ENCODE results near the gene MYO5C.
"Not testable (repeated sequence)": the region's sequence is repeated elsewhere in the genome, so short reads cannot be mapped to it uniquely, and the experiment has no call there.

MYO5C gene

GRCh38 chr15:52243697-52244555, 51.7 kb downstream of the MYO5C start:
- no peak for DNase-seq

- DNase-seq, result no peak
Observed at GRCh38 chr15:52243286-52243685, 52.3 kb downstream of the MYO5C start.

GRCh38 chr15:52241489-52241888, 54.1 kb downstream of the MYO5C start:
- no peak for DNase-seq

- DNase-seq, result no peak
Observed at GRCh38 chr15:52240166-52240565, 55.4 kb downstream of the MYO5C start.

GRCh38 chr15:52238989-52239525, 56.5 kb downstream of the MYO5C start:
- DNase-seq, result not testable (repeated sequence)

- DNase-seq, result no peak
Observed at GRCh38 chr15:52238149-52238548, 57.5 kb downstream of the MYO5C start.

- no peak for DNase-seq
Observed at GRCh38 chr15:52236013-52236412, 59.6 kb downstream of the MYO5C start.

- DNase-seq, result no peak
Observed at GRCh38 chr15:52234596-52235541, 60.7 kb downstream of the MYO5C start.

- DNase-seq, result no peak
Observed at GRCh38 chr15:52233405-52233804, 62.2 kb downstream of the MYO5C start.

GRCh38 chr15:52232327-52232726, 63.3 kb downstream of the MYO5C start:
- no peak for DNase-seq

GRCh38 chr15:52230073-52230472, 65.5 kb downstream of the MYO5C start:
- no peak for DNase-seq

GRCh38 chr15:52228921-52229320, 66.7 kb downstream of the MYO5C start:
- no peak for DNase-seq

- DNase-seq, result peak in 43 of 58 donors; percentile 5 to 72 (median 26)
Observed at GRCh38 chr15:52227456-52227855, 68.1 kb downstream of the MYO5C start.

GRCh38 chr15:52225230-52225629, 70.4 kb downstream of the MYO5C start:
- DNase-seq, result no peak

GRCh38 chr15:52224211-52224610, 71.4 kb downstream of the MYO5C start:
- no peak for DNase-seq

- DNase-seq, result no peak
Observed at GRCh38 chr15:52221730-52222129, 73.9 kb downstream of the MYO5C start.

GRCh38 chr15:52220937-52221660, 74.5 kb downstream of the MYO5C start:
- no peak for DNase-seq

GRCh38 chr15:52220251-52220650, 75.4 kb downstream of the MYO5C start:
- no peak for DNase-seq

- DNase-seq, result no peak
Observed at GRCh38 chr15:52218816-52219215, 76.8 kb downstream of the MYO5C start.

GRCh38 chr15:52218371-52218770, 77.2 kb downstream of the MYO5C start:
- DNase-seq, result no peak

GRCh38 chr15:52217186-52217585, 78.4 kb downstream of the MYO5C start:
- DNase-seq, result no peak

Measured in anterior cingulate cortex (tissue), 58 donors.